ENCODE measurements around the gene VWCE.

DNA sequence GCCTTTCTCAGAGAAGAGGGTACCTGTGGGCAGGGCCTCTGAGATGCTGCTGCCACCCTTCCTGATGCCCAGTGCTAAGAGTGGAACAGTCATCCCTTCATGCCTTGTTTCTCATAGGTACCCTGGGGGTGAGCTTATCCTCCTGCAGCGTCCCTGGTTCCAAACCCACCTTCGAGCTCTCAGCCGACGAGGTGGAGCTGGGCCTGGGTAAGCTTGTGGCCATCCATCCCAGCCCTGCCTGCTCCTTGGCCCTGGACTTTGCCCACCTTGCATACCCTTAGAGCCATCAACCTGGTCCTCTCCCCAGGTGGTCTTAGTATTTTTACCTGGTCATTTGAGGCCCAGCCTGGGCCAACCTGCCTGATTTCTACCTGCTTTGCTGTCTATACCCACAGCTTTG, 46.6 kb upstream of the VWCE start:
- TF ChIP-seq RAD21 (conservative IDR thresholded peaks at IDR 0.05): no peak
- no peak for TF ChIP-seq CTCF (IDR thresholded peaks at IDR 0.05; ENCODE audit: poor library complexity, severe bottlenecking)

Measured in neural cell (in vitro differentiated cells).